ENCODE data around the gene LCP1.
A peak's percentile ranks its signal among the peaks of the same experiment; 100 is the strongest.

Gene LCP1

DNA sequence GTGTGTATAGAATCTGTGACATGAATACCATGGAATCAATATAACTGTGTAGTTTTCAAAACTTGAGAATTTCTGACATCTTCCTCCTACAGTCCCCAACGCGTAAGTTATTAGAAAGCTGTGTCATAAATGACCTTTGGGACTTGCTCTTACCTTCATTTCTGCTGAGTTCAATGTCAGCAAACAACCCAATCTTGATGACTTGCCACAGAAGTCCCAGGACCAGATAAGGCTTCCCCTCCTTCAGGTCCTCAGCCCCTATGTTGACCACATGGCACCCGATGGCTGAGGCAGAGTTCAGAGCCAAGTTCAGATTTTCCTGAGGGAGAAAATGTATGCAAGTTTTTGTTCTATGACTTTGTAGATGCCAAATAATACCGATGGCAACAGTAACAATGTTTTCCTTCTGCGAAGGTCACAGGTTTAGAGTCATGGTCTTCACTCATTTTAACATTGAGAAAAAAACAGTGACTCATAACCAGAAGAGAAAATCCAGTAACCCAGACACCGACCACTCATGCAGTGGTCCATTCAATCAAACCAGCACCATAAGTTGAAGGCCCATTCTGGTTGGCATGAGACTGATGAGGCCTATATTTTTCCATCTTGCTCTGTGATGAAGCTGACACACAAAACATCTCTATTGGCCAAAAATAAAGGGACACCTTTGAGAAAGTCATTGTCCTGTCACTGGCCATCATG is 29.2 kb downstream of the LCP1 start:
- no peak overlapping the region for H3K27ac ChIP-seq (ENCODE audit: extremely low read depth, low read depth, low read length)
- POLR2A ChIA-PET = no interaction called here
- H3K4me1 ChIP-seq (ENCODE audit: control insufficient read depth, insufficient read depth, low read length) = no peaks in the 10 kb centered on the region
- CTCF ChIA-PET = interaction anchor here (0.6 kb wide), 1 partner anchor 252 kb away, joined by 3 read pairs; no protein-coding TSS in a partner anchor
- H3K36me3 ChIP-seq (ENCODE audit: control insufficient read depth in 2 of 2, insufficient read depth in 1 of 2, low read length in 2 of 2) = peaks cover 0 to 80% of the 10 kb centered on the region in 2 experiments; a peak in 2 of 3 replicates
- no peaks in the 10 kb centered on the region for H3K9me3 ChIP-seq (ENCODE audit: control insufficient read depth, insufficient read depth, low read depth, low read length)
- TF ChIP-seq, protein P1, sequence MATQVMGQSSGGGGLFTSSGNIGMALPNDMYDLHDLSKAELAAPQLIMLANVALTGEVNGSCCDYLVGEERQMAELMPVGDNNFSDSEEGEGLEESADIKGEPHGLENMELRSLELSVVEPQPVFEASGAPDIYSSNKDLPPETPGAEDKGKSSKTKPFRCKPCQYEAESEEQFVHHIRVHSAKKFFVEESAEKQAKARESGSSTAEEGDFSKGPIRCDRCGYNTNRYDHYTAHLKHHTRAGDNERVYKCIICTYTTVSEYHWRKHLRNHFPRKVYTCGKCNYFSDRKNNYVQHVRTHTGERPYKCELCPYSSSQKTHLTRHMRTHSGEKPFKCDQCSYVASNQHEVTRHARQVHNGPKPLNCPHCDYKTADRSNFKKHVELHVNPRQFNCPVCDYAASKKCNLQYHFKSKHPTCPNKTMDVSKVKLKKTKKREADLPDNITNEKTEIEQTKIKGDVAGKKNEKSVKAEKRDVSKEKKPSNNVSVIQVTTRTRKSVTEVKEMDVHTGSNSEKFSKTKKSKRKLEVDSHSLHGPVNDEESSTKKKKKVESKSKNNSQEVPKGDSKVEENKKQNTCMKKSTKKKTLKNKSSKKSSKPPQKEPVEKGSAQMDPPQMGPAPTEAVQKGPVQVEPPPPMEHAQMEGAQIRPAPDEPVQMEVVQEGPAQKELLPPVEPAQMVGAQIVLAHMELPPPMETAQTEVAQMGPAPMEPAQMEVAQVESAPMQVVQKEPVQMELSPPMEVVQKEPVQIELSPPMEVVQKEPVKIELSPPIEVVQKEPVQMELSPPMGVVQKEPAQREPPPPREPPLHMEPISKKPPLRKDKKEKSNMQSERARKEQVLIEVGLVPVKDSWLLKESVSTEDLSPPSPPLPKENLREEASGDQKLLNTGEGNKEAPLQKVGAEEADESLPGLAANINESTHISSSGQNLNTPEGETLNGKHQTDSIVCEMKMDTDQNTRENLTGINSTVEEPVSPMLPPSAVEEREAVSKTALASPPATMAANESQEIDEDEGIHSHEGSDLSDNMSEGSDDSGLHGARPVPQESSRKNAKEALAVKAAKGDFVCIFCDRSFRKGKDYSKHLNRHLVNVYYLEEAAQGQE (tag by site-specific recombination; IDR thresholded peaks at IDR 0.05) = no peak
- no peak for TF ChIP-seq ZNF701 (tag by site-specific recombination; IDR thresholded peaks at IDR 0.05)
- TF ChIP-seq ZNF521 (tag by site-specific recombination; IDR thresholded peaks at IDR 0.05) = no peak
- TF ChIP-seq ZNF600 (tag by site-specific recombination; IDR thresholded peaks at IDR 0.05) = no peak
- TF ChIP-seq ZNF558 (tag by site-specific recombination; IDR thresholded peaks at IDR 0.05) = no peak
- TF ChIP-seq, protein P2, sequence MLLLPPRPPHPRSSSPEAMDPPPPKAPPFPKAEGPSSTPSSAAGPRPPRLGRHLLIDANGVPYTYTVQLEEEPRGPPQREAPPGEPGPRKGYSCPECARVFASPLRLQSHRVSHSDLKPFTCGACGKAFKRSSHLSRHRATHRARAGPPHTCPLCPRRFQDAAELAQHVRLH (tag by site-specific recombination; IDR thresholded peaks at IDR 0.05) = no peak
- TF ChIP-seq, protein P3, sequence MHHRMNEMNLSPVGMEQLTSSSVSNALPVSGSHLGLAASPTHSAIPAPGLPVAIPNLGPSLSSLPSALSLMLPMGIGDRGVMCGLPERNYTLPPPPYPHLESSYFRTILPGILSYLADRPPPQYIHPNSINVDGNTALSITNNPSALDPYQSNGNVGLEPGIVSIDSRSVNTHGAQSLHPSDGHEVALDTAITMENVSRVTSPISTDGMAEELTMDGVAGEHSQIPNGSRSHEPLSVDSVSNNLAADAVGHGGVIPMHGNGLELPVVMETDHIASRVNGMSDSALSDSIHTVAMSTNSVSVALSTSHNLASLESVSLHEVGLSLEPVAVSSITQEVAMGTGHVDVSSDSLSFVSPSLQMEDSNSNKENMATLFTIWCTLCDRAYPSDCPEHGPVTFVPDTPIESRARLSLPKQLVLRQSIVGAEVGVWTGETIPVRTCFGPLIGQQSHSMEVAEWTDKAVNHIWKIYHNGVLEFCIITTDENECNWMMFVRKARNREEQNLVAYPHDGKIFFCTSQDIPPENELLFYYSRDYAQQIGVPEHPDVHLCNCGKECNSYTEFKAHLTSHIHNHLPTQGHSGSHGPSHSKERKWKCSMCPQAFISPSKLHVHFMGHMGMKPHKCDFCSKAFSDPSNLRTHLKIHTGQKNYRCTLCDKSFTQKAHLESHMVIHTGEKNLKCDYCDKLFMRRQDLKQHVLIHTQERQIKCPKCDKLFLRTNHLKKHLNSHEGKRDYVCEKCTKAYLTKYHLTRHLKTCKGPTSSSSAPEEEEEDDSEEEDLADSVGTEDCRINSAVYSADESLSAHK (tag by site-specific recombination; IDR thresholded peaks at IDR 0.05) = no peak
- H3K4me3 ChIP-seq (ENCODE audit: low read depth, low read length) = no peak overlapping the region

DNA sequence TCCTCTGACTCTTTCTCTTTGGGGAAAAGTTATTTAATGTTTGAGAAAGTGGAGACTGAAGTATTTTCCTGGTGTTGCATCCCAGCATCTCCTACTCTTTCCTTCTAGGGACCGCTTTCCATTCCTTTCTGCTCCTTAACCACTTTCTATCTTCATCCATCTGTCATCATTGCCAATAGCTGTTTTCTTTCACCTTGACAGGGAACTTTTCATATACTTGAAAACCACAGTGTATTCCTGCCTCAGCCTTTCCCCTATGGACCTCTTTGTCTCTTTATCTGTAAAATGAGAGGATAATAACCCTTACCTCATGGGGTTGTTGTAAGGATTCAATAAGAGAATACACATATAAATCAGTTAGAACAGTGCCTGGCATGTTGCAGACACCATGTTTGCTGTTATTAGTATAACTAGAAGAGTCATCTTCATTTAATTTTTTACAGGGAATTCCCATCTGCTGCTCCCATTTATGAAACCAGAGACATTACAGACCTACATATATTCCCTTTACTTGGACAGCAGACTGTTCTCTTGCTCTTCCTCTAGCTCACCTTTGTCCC is 31.8 kb downstream of the LCP1 start:
- no peaks in the 10 kb centered on the region for H3K4me1 ChIP-seq (ENCODE audit: control insufficient read depth, insufficient read depth, low read length)
- no peak overlapping the region for H3K27ac ChIP-seq (ENCODE audit: extremely low read depth, low read depth, low read length)
- CTCF ChIA-PET = interaction anchor here (0.6 to 2.8 kb wide), 2 partner anchors 10 to 139 kb away, joined by 3 to 7 read pairs; no protein-coding TSS in a partner anchor
- no peaks in the 10 kb centered on the region for H3K9me3 ChIP-seq (ENCODE audit: control insufficient read depth, insufficient read depth, low read depth, low read length)
- POLR2A ChIA-PET = no interaction called here
- H3K36me3 ChIP-seq (ENCODE audit: control insufficient read depth in 2 of 2, insufficient read depth in 1 of 2, low read length in 2 of 2) = peaks cover 0 to 82% of the 10 kb centered on the region in 2 experiments
- no peak overlapping the region for H3K4me3 ChIP-seq (ENCODE audit: low read depth, low read length)
- TF ChIP-seq PRDM1 (tag by site-specific recombination; IDR thresholded peaks at IDR 0.05) (peak; percentile 95), ZNF274 (IDR thresholded peaks at IDR 0.05; ENCODE audit: low read length) (no peak), ZNF274 (tag by site-specific recombination; IDR thresholded peaks at IDR 0.05; ENCODE audit: borderline replicate concordance) (no peak)

DNA sequence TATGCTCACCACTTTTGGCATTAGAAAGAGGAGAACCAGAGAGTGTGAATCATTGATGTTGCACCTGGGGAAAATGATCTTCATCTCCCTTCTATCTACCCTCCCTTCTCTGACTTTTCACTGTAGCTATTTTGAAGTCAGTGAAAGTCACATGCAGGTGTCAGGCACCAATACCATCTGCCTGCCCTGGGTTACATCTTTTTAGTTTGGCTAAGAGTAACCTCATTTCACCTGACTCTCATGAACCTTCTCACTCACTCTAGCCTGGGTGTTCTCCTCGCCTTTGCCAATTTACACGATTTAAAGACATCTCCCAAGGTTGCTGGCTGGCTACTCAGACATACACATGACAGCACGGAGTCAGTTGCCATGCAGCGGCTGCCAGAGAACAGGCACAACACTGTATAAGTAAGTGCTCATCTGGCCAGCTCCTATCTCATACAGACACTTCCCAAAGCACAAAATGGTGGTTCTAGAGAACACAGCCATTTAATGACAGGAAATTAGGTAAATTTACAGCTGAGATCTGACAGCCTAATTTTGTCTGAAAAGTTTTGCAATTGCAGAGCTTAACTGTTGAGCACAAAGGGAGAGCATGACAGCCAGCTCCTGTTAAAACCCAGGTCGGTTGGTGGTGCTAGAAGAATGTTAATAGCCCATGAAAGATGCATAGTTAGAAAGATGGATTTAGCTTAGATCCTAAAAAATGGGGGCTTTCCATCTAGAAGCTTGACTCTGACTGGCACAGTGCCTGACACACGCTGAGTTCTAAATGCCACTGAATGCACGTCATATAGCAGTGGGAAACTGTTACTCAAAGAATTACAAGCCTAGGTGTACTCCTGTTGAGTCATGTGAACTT is 32.5 kb downstream of the LCP1 start:
- ChIA-PET POLR2A (no interaction called here), CTCF (interaction anchor here (1.7 to 2.8 kb wide), 2 partner anchors 10 to 23 kb away, joined by 4 to 7 read pairs; no protein-coding TSS in a partner anchor)
- Histone ChIP-seq H3K27ac (ENCODE audit: extremely low read depth, low read depth, low read length) (no peak overlapping the region), H3K36me3 (ENCODE audit: control insufficient read depth in 2 of 2, insufficient read depth in 1 of 2, low read length in 2 of 2) (peaks cover 0 to 82% of the 10 kb centered on the region in 2 experiments; a peak in 2 of 3 replicates), H3K4me1 (ENCODE audit: control insufficient read depth, insufficient read depth, low read length) (no peaks in the 10 kb centered on the region), H3K9me3 (ENCODE audit: control insufficient read depth, insufficient read depth, low read depth, low read length) (no peaks in the 10 kb centered on the region), H3K4me3 (ENCODE audit: low read depth, low read length) (no peak overlapping the region)
- peak; percentile 34 for TF ChIP-seq SCRT2 (tag by site-specific recombination; IDR thresholded peaks at IDR 0.05)
- TF ChIP-seq, protein P4, sequence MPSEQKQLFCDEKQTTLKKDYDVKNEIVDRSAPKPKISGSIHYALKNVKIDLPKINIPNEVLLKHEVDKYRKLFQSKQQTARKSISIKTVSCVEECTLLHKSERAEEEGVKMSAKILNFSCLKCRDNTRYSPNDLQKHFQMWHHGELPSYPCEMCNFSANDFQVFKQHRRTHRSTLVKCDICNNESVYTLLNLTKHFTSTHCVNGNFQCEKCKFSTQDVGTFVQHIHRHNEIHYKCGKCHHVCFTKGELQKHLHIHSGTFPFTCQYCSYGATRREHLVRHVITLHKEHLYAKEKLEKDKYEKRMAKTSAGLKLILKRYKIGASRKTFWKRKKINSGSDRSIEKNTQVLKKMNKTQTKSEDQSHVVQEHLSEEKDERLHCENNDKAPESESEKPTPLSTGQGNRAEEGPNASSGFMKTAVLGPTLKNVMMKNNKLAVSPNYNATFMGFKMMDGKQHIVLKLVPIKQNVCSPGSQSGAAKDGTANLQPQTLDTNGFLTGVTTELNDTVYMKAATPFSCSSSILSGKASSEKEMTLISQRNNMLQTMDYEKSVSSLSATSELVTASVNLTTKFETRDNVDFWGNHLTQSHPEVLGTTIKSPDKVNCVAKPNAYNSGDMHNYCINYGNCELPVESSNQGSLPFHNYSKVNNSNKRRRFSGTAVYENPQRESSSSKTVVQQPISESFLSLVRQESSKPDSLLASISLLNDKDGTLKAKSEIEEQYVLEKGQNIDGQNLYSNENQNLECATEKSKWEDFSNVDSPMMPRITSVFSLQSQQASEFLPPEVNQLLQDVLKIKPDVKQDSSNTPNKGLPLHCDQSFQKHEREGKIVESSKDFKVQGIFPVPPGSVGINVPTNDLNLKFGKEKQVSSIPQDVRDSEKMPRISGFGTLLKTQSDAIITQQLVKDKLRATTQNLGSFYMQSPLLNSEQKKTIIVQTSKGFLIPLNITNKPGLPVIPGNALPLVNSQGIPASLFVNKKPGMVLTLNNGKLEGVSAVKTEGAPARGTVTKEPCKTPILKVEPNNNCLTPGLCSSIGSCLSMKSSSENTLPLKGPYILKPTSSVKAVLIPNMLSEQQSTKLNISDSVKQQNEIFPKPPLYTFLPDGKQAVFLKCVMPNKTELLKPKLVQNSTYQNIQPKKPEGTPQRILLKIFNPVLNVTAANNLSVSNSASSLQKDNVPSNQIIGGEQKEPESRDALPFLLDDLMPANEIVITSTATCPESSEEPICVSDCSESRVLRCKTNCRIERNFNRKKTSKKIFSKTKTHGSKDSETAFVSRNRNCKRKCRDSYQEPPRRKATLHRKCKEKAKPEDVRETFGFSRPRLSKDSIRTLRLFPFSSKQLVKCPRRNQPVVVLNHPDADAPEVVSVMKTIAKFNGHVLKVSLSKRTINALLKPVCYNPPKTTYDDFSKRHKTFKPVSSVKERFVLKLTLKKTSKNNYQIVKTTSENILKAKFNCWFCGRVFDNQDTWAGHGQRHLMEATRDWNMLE (tag by site-specific recombination; conservative IDR thresholded peaks at IDR 0.05; ENCODE audit: low read depth) = no peak
- 0 out of 2 replicates have a peak, but pooled peaks have one; percentile 23 for TF ChIP-seq FEZF1 (tag by site-specific recombination; IDR thresholded peaks at IDR 0.05)
